ENCODE data around the gene PSMG3.

PSMG3 gene

GRCh38 chr7:1607696-1608095 lies 37.9 kb upstream of the PSMG3 start:
- no peaks in the 10 kb centered on the region for H3K36me3 ChIP-seq (ENCODE audit: insufficient read depth, low read length)
- no peak overlapping the region for H3K27ac ChIP-seq (ENCODE audit: low read depth, low read length, poor library complexity, severe bottlenecking)
- no peaks in the 10 kb centered on the region for H3K79me2 ChIP-seq (ENCODE audit: insufficient read depth, low read length)
- H3K9me2 ChIP-seq (ENCODE audit: low read depth, low read length): no peaks in the 10 kb centered on the region
- no peak overlapping the region for H2AFZ ChIP-seq (ENCODE audit: low read length)
- H4K20me1 ChIP-seq (ENCODE audit: insufficient read depth, low read length): no peaks in the 10 kb centered on the region
- H3F3A ChIP-seq (ENCODE audit: insufficient read depth, low read length): no peaks in the 10 kb centered on the region
- H3K4me3 ChIP-seq (ENCODE audit: low read depth, low read length, poor library complexity, severe bottlenecking): no peak overlapping the region
- H3K27me3 ChIP-seq (ENCODE audit: insufficient read depth, low read length): peaks cover 8% of the 10 kb centered on the region; the same call in 1 of the 2 replicates
- TF ChIP-seq EZH2 (IDR thresholded peaks at IDR 0.05; ENCODE audit: borderline replicate concordance, low read length) (no peak), CTCF (IDR thresholded peaks at IDR 0.05; ENCODE audit: low read length) (no peak)
- H3K4me1 ChIP-seq (ENCODE audit: insufficient read depth, low read length, severe bottlenecking): no peaks in the 10 kb centered on the region
- H3K4me2 ChIP-seq (ENCODE audit: low read length): no peak overlapping the region
- H3K9me3 ChIP-seq (ENCODE audit: low read length): no peaks in the 10 kb centered on the region
- no peak overlapping the region for H3K9ac ChIP-seq (ENCODE audit: low read length)

- Histone ChIP-seq H3K27ac (ENCODE audit: low read depth, low read length, poor library complexity, severe bottlenecking) (no peak overlapping the region), H3K27me3 (ENCODE audit: insufficient read depth, low read length) (peaks cover 8% of the 10 kb centered on the region; the same call in 1 of the 2 replicates), H3K4me2 (ENCODE audit: low read length) (no peak overlapping the region), H3F3A (ENCODE audit: insufficient read depth, low read length) (no peaks in the 10 kb centered on the region), H3K9ac (ENCODE audit: low read length) (no peak overlapping the region), H3K4me1 (ENCODE audit: insufficient read depth, low read length, severe bottlenecking) (no peaks in the 10 kb centered on the region), H3K4me3 (ENCODE audit: low read depth, low read length, poor library complexity, severe bottlenecking) (no peak overlapping the region), H3K9me3 (ENCODE audit: low read length) (no peaks in the 10 kb centered on the region), H3K36me3 (ENCODE audit: insufficient read depth, low read length) (no peaks in the 10 kb centered on the region), H3K9me2 (ENCODE audit: low read depth, low read length) (no peaks in the 10 kb centered on the region), H3K79me2 (ENCODE audit: insufficient read depth, low read length) (no peaks in the 10 kb centered on the region), H2AFZ (ENCODE audit: low read length) (no peak overlapping the region), H4K20me1 (ENCODE audit: insufficient read depth, low read length) (no peaks in the 10 kb centered on the region)
- TF ChIP-seq EZH2 (IDR thresholded peaks at IDR 0.05; ENCODE audit: borderline replicate concordance, low read length) (no peak), CTCF (IDR thresholded peaks at IDR 0.05; ENCODE audit: low read length) (no peak)
Measured at GRCh38 chr7:1607001-1607400, 37.2 kb upstream of the PSMG3 start.

- Histone ChIP-seq H3F3A (ENCODE audit: insufficient read depth, low read length) (no peaks in the 10 kb centered on the region), H3K27ac (ENCODE audit: low read depth, low read length, poor library complexity, severe bottlenecking) (no peak overlapping the region), H3K9me2 (ENCODE audit: low read depth, low read length) (no peaks in the 10 kb centered on the region), H3K27me3 (ENCODE audit: insufficient read depth, low read length) (0 out of 2 replicates have a peak, but pooled peaks cover 8% of the 10 kb centered on the region), H3K4me1 (ENCODE audit: insufficient read depth, low read length, severe bottlenecking) (no peaks in the 10 kb centered on the region), H3K9ac (ENCODE audit: low read length) (no peak overlapping the region), H3K4me3 (ENCODE audit: low read depth, low read length, poor library complexity, severe bottlenecking) (no peak overlapping the region), H3K79me2 (ENCODE audit: insufficient read depth, low read length) (no peaks in the 10 kb centered on the region), H2AFZ (ENCODE audit: low read length) (no peak overlapping the region), H4K20me1 (ENCODE audit: insufficient read depth, low read length) (no peaks in the 10 kb centered on the region), H3K36me3 (ENCODE audit: insufficient read depth, low read length) (no peaks in the 10 kb centered on the region), H3K4me2 (ENCODE audit: low read length) (no peak overlapping the region), H3K9me3 (ENCODE audit: low read length) (no peaks in the 10 kb centered on the region)
- TF ChIP-seq EZH2 (IDR thresholded peaks at IDR 0.05; ENCODE audit: borderline replicate concordance, low read length) (no peak), CTCF (IDR thresholded peaks at IDR 0.05; ENCODE audit: low read length) (no peak)
Measured at GRCh38 chr7:1604383-1604782, 34.6 kb upstream of the PSMG3 start.

All from OCI-LY1 (cell line).